Measurements from ENCODE around the gene MKS1.

DNA sequence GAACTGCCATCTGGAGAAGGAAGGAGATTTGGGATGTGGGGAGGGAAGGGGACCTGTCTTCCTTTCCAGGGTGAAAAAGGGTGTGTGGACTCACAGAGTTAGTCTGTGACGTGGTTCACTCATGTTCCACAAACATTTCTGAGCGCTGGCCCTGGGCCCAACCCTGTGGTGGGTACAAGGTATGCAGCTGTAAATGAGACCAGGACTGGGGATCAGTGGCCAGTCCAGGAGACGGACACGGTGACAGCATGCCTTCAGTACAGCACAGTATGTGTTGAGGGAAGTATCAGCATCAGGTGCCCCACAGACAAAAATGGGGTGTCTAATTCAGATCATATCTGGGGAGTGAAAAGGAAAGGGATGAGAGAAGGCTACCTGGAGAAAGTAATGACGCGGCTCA lies 32.0 kb downstream of the MKS1 start:
- TF ChIP-seq POLR2A (IDR thresholded peaks at IDR 0.05), result no peak
- TF ChIP-seq, protein P1, sequence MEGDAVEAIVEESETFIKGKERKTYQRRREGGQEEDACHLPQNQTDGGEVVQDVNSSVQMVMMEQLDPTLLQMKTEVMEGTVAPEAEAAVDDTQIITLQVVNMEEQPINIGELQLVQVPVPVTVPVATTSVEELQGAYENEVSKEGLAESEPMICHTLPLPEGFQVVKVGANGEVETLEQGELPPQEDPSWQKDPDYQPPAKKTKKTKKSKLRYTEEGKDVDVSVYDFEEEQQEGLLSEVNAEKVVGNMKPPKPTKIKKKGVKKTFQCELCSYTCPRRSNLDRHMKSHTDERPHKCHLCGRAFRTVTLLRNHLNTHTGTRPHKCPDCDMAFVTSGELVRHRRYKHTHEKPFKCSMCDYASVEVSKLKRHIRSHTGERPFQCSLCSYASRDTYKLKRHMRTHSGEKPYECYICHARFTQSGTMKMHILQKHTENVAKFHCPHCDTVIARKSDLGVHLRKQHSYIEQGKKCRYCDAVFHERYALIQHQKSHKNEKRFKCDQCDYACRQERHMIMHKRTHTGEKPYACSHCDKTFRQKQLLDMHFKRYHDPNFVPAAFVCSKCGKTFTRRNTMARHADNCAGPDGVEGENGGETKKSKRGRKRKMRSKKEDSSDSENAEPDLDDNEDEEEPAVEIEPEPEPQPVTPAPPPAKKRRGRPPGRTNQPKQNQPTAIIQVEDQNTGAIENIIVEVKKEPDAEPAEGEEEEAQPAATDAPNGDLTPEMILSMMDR (IDR thresholded peaks at IDR 0.05), result no peak
